Stimulated activated CD4-positive, alpha-beta T cell treated with anti-CD3 and anti-CD28 coated beads, Interleukin-12 subunit alpha, Interleukin-12 subunit beta, amount 100 ng/mL, for 48 hours (primary cell): ENCODE data around the gene CAND2.
A peak's percentile ranks its signal among the peaks of the same experiment; 100 is the strongest.
"Not testable (repeated sequence)": the region's sequence is repeated elsewhere in the genome, so short reads cannot be mapped to it uniquely, and the experiment has no call there.

Experiments used
- DNase-seq, 3 donors: peaks; one replicate each; pipeline ENCODE4 v3.0.0-alpha.2; 2020; ENCODE audit warnings: low read depth in 2 of 3, low spot score in 1 of 3

Gene CAND2

GRCh38 chr3:12769761-12770160, 26.7 kb upstream of the CAND2 start:
- DNase-seq: no peak

- DNase-seq: no peak
Measured at GRCh38 chr3:12771236-12771635, 25.2 kb upstream of the CAND2 start.

GRCh38 chr3:12772462-12772861, 24.0 kb upstream of the CAND2 start:
- no peak for DNase-seq

- DNase-seq: no peak
Measured at GRCh38 chr3:12773030-12773709, 23.3 kb upstream of the CAND2 start.

GRCh38 chr3:12773710-12774086, 22.8 kb upstream of the CAND2 start:
- no peak for DNase-seq

GRCh38 chr3:12774619-12775018, 21.9 kb upstream of the CAND2 start:
- DNase-seq: no peak

- DNase-seq: no peak
Measured at GRCh38 chr3:12775226-12775625, 21.3 kb upstream of the CAND2 start.

GRCh38 chr3:12775970-12776369, 20.5 kb upstream of the CAND2 start:
- not testable (repeated sequence) for DNase-seq

- DNase-seq: no peak
Measured at GRCh38 chr3:12777171-12777570, 19.3 kb upstream of the CAND2 start.

GRCh38 chr3:12780751-12781150, 15.7 kb upstream of the CAND2 start:
- no peak for DNase-seq

- no peak for DNase-seq
Measured at GRCh38 chr3:12782172-12782815, 14.2 kb upstream of the CAND2 start.

- DNase-seq: no peak
Measured at GRCh38 chr3:12785096-12785495, 11.4 kb upstream of the CAND2 start.

GRCh38 chr3:12787346-12787745, 9.1 kb upstream of the CAND2 start:
- DNase-seq: peak; percentile 40 to 74 (median 44)

GRCh38 chr3:12787967-12788690, 8.4 kb upstream of the CAND2 start:
- not testable (repeated sequence) for DNase-seq

GRCh38 chr3:12791430-12791829, 5.0 kb upstream of the CAND2 start:
- no peak for DNase-seq

- DNase-seq: no peak
Measured at GRCh38 chr3:12793701-12794100, 2.8 kb upstream of the CAND2 start.

- DNase-seq: no peak
Measured at GRCh38 chr3:12797124-12797891, 828 bp downstream of the CAND2 start.

GRCh38 chr3:12797892-12798558, 1.5 kb downstream of the CAND2 start:
- DNase-seq: no peak

- no peak for DNase-seq
Measured at GRCh38 chr3:12798559-12799179, 2.2 kb downstream of the CAND2 start.
